ENCODE measurements around the gene KRT78. TPM values are rescaled to one million over a fixed set of nuclear protein-coding genes. Genes with fewer than 3 reads are reported as not detected.

The KRT78 gene
- total RNA-seq, 1 experiment from 2014 or later: not detected

GRCh38 chr12:52794479-52795331 is 54.1 kb downstream of the KRT78 start:
- no TSS peak for BruUV-seq (replicated peaks)

GRCh38 chr12:52792185-52793029 is 56.4 kb downstream of the KRT78 start:
- no peaks in the 10 kb centered on the region for H3K27me3 Mint-ChIP-seq (ENCODE audit: insufficient read depth, unreplicated experiment)
- H3K9me3 Mint-ChIP-seq (ENCODE audit: unreplicated experiment): no peaks in the 10 kb centered on the region
- no TSS peak for BruUV-seq (replicated peaks)
- H3K27ac Mint-ChIP-seq (ENCODE audit: low read depth, unreplicated experiment): no peak overlapping the region
- no peak for TF ChIP-seq CTCF (IDR thresholded peaks at IDR 0.05; ENCODE audit: unreplicated experiment)
- POLR2A ChIA-PET: interaction anchor here (1.3 kb wide), 1 partner anchor 10 kb away, joined by 3 read pairs; no protein-coding TSS in a partner anchor
- no peaks in the 10 kb centered on the region for H3K36me3 Mint-ChIP-seq (ENCODE audit: insufficient read depth, unreplicated experiment)
- no peak for DNase-seq (ENCODE audit: unreplicated experiment)
- CTCF ChIA-PET: interaction anchor here (0.6 to 1.2 kb wide), 3 partner anchors 9 to 210 kb away, joined by 3 to 5 read pairs (median 3); no protein-coding TSS in a partner anchor
- intact Hi-C loops (cut with micrococcal nuclease): no loop called here
- H3K4me3 Mint-ChIP-seq (ENCODE audit: unreplicated experiment): no peak overlapping the region
- peaks cover 6% of the 10 kb centered on the region for H3K4me1 Mint-ChIP-seq (ENCODE audit: insufficient read depth, unreplicated experiment)

More at GRCh38 chr12:52794479-52795331, 54.1 kb downstream of the KRT78 start:
- no peaks in the 10 kb centered on the region for H3K27me3 Mint-ChIP-seq (ENCODE audit: insufficient read depth, unreplicated experiment)
- TF ChIP-seq CTCF (IDR thresholded peaks at IDR 0.05; ENCODE audit: unreplicated experiment): no peak
- H3K27ac Mint-ChIP-seq (ENCODE audit: low read depth, unreplicated experiment): no peak overlapping the region
- H3K4me3 Mint-ChIP-seq (ENCODE audit: unreplicated experiment): no peak overlapping the region
- intact Hi-C loops (cut with micrococcal nuclease): no loop called here
- ChIA-PET POLR2A (interaction anchor here (0.7 kb wide), 1 partner anchor 19 kb away, joined by 3 read pairs; no protein-coding TSS in a partner anchor), CTCF (interaction anchor here (1.6 kb wide), 1 partner anchor 212 kb away, joined by 4 read pairs; no protein-coding TSS in a partner anchor)
- peaks cover 22% of the 10 kb centered on the region for H3K4me1 Mint-ChIP-seq (ENCODE audit: insufficient read depth, unreplicated experiment)
- no peaks in the 10 kb centered on the region for H3K36me3 Mint-ChIP-seq (ENCODE audit: insufficient read depth, unreplicated experiment)
- no peaks in the 10 kb centered on the region for H3K9me3 Mint-ChIP-seq (ENCODE audit: unreplicated experiment)
- DNase-seq (ENCODE audit: unreplicated experiment): peak; percentile 4

GRCh38 chr12:52791271-52792184 is 57.3 kb downstream of the KRT78 start:
- Mint-ChIP-seq H3K4me1 (ENCODE audit: insufficient read depth, unreplicated experiment) (peaks cover 6% of the 10 kb centered on the region), H3K27me3 (ENCODE audit: insufficient read depth, unreplicated experiment) (no peaks in the 10 kb centered on the region), H3K9me3 (ENCODE audit: unreplicated experiment) (no peaks in the 10 kb centered on the region), H3K27ac (ENCODE audit: low read depth, unreplicated experiment) (no peak overlapping the region), H3K36me3 (ENCODE audit: insufficient read depth, unreplicated experiment) (no peaks in the 10 kb centered on the region), H3K4me3 (ENCODE audit: unreplicated experiment) (no peak overlapping the region)
- BruUV-seq (replicated peaks): no TSS peak
- intact Hi-C loops (cut with micrococcal nuclease): no loop called here
- CTCF ChIA-PET: interaction anchor here (0.6 to 1.1 kb wide), 2 partner anchors 17 to 209 kb away, joined by 3 read pairs; no protein-coding TSS in a partner anchor
- POLR2A ChIA-PET: interaction anchor here (1.3 kb wide), 1 partner anchor 11 kb away, joined by 3 read pairs; no protein-coding TSS in a partner anchor
- TF ChIP-seq CTCF (IDR thresholded peaks at IDR 0.05; ENCODE audit: unreplicated experiment): no peak
- no peak for DNase-seq (ENCODE audit: unreplicated experiment)

All from MCF 10A (cell line).